HepG2 (cell line): ENCODE data around the gene SVBP.

Experiments
- NFIC ChIP-seq: IDR thresholded peaks from 2 replicates; pipeline ENCODE4 v1.6.1; 2012; ENCODE audit warnings: mild to moderate bottlenecking, low read length, inconsistent platforms
- NFYB ChIP-seq: sonication (generic); formaldehyde crosslinking; IDR thresholded peaks from 2 replicates; pipeline ENCODE4 v1.4.0; 2020; ENCODE audit warnings: missing genetic modification reagents
- PHB2 ChIP-seq: fragments of 450-650 bp; IDR thresholded peaks from 2 replicates; pipeline ENCODE4 v1.6.1; 2018; ENCODE audit not compliant: partially characterized antibody
- PHF20 ChIP-seq: sonication (generic); formaldehyde crosslinking; IDR thresholded peaks from 2 replicates; pipeline ENCODE4 v1.5.0; 2020; ENCODE audit warnings: mild to moderate bottlenecking, missing genetic modification reagents
- ZFP36 ChIP-seq: fragments of 150-350 bp; IDR thresholded peaks from 2 replicates; pipeline ENCODE4 v1.6.1; 2018; ENCODE audit warnings: borderline replicate concordance, low read length, low read depth; ENCODE audit not compliant: partially characterized antibody
- ZNF530 ChIP-seq: sonication (generic); formaldehyde crosslinking; IDR thresholded peaks from 2 replicates; pipeline ENCODE4 v1.5.0; 2020; ENCODE audit warnings: low read depth, mild to moderate bottlenecking, missing genetic modification reagents
- TF ChIP-seq, protein P1 (sequence below): sonication (generic); formaldehyde crosslinking; IDR thresholded peaks from 2 replicates; pipeline ENCODE4 v1.5.0; 2020; ENCODE audit warnings: mild to moderate bottlenecking, missing genetic modification reagents, moderate library complexity
- TF ChIP-seq, protein P2 (sequence below): sonication (generic); formaldehyde crosslinking; conservative IDR thresholded peaks from 2 replicates; pipeline ENCODE4 v1.8.0; 2022; ENCODE audit warnings: mild to moderate bottlenecking, moderate library complexity, missing genetic modification reagents
- TF ChIP-seq, protein P3 (sequence below), 2 experiments: IDR thresholded peaks; 2 replicates each; pipeline ENCODE4 v1.6.1; 2011 to 2012; ENCODE audit warnings: low read length in 2 of 2, borderline replicate concordance in 1 of 2, low read depth in 1 of 2, mild to moderate bottlenecking in 1 of 2, moderate library complexity in 1 of 2

DNA sequence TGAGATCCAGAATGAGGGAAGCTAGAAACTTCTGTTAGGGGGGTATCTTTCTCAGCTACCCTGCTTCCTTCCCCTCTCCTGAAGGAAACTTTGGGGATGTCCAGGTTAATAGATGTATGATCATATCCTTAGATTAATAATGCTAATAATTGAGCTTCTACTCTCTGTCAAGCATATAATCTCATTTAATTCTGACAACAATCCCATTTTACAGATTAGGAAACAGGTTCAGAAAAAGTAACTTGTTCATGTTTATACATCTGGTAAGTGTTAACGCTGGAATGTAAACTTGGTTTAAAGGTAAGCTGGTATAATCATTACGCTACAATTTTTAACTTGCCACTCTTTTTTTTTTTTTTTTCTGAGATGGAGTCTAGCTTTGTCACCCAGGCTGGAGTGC is 34.1 kb downstream of the SVBP start:
- TF ChIP-seq, protein P1, sequence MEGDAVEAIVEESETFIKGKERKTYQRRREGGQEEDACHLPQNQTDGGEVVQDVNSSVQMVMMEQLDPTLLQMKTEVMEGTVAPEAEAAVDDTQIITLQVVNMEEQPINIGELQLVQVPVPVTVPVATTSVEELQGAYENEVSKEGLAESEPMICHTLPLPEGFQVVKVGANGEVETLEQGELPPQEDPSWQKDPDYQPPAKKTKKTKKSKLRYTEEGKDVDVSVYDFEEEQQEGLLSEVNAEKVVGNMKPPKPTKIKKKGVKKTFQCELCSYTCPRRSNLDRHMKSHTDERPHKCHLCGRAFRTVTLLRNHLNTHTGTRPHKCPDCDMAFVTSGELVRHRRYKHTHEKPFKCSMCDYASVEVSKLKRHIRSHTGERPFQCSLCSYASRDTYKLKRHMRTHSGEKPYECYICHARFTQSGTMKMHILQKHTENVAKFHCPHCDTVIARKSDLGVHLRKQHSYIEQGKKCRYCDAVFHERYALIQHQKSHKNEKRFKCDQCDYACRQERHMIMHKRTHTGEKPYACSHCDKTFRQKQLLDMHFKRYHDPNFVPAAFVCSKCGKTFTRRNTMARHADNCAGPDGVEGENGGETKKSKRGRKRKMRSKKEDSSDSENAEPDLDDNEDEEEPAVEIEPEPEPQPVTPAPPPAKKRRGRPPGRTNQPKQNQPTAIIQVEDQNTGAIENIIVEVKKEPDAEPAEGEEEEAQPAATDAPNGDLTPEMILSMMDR (CRISPR knock-in tag) = no peak
- TF ChIP-seq NFIC = no peak
- TF ChIP-seq, protein P2, sequence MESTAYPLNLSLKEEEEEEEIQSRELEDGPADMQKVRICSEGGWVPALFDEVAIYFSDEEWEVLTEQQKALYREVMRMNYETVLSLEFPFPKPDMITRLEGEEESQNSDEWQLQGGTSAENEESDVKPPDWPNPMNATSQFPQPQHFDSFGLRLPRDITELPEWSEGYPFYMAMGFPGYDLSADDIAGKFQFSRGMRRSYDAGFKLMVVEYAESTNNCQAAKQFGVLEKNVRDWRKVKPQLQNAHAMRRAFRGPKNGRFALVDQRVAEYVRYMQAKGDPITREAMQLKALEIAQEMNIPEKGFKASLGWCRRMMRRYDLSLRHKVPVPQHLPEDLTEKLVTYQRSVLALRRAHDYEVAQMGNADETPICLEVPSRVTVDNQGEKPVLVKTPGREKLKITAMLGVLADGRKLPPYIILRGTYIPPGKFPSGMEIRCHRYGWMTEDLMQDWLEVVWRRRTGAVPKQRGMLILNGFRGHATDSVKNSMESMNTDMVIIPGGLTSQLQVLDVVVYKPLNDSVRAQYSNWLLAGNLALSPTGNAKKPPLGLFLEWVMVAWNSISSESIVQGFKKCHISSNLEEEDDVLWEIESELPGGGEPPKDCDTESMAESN (CRISPR knock-in tag) = no peak
- TF ChIP-seq, protein P3, sequence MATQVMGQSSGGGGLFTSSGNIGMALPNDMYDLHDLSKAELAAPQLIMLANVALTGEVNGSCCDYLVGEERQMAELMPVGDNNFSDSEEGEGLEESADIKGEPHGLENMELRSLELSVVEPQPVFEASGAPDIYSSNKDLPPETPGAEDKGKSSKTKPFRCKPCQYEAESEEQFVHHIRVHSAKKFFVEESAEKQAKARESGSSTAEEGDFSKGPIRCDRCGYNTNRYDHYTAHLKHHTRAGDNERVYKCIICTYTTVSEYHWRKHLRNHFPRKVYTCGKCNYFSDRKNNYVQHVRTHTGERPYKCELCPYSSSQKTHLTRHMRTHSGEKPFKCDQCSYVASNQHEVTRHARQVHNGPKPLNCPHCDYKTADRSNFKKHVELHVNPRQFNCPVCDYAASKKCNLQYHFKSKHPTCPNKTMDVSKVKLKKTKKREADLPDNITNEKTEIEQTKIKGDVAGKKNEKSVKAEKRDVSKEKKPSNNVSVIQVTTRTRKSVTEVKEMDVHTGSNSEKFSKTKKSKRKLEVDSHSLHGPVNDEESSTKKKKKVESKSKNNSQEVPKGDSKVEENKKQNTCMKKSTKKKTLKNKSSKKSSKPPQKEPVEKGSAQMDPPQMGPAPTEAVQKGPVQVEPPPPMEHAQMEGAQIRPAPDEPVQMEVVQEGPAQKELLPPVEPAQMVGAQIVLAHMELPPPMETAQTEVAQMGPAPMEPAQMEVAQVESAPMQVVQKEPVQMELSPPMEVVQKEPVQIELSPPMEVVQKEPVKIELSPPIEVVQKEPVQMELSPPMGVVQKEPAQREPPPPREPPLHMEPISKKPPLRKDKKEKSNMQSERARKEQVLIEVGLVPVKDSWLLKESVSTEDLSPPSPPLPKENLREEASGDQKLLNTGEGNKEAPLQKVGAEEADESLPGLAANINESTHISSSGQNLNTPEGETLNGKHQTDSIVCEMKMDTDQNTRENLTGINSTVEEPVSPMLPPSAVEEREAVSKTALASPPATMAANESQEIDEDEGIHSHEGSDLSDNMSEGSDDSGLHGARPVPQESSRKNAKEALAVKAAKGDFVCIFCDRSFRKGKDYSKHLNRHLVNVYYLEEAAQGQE (IDR thresholded peaks at IDR 0.05; ENCODE audit: borderline replicate concordance in 1 of 2, low read depth in 1 of 2, low read length in 2 of 2) = no peak
- TF ChIP-seq NFYB (CRISPR knock-in tag) = no peak
- no peak for TF ChIP-seq ZFP36
- TF ChIP-seq PHB2 = no peak
- no peak for TF ChIP-seq PHF20
- no peak for TF ChIP-seq ZNF530 (CRISPR knock-in tag)
